NCI-H2196 (cell line): ENCODE results near the gene OAS1.
"Not testable (repeated sequence)": the region's sequence is repeated elsewhere in the genome, so short reads cannot be mapped to it uniquely, and the experiment has no call there.

Experiments
- DNase-seq: peaks from one replicate; lab custom pipeline; 2025; ENCODE audit not compliant: unreplicated experiment; lab: John Stamatoyannopoulos, UW

OAS1 gene

GRCh38 chr12:112936264-112936663 is 29.5 kb downstream of the OAS1 start:
- no peak for DNase-seq

- DNase-seq, result no peak
These were observed 30.2 kb downstream of the OAS1 start for GRCh38 chr12:112936927-112937326.

GRCh38 chr12:112937741-112938719 is 31.3 kb downstream of the OAS1 start, which contains the start of gene OAS3:
OAS3 (plus strand) TSS chr12:112938474; CDS start chr12:112938531, 57 bp downstream.
- peak; percentile 73 for DNase-seq

- DNase-seq, result no peak
These were observed 32.0 kb downstream of the OAS1 start for GRCh38 chr12:112938751-112939150.

GRCh38 chr12:112939761-112940381 is 33.1 kb downstream of the OAS1 start:
- no peak for DNase-seq

- no peak for DNase-seq
These were observed 35.0 kb downstream of the OAS1 start for GRCh38 chr12:112941528-112942335.

- DNase-seq, result no peak
These were observed 35.8 kb downstream of the OAS1 start for GRCh38 chr12:112942572-112942971.

- DNase-seq, result no peak
These were observed 37.4 kb downstream of the OAS1 start for GRCh38 chr12:112944024-112944690.

GRCh38 chr12:112945515-112945914 is 38.8 kb downstream of the OAS1 start:
- no peak for DNase-seq

- no peak for DNase-seq
These were observed 39.7 kb downstream of the OAS1 start for GRCh38 chr12:112946236-112947000.

GRCh38 chr12:112947314-112947713 is 40.6 kb downstream of the OAS1 start:
- no peak for DNase-seq

- DNase-seq, result no peak
These were observed 41.0 kb downstream of the OAS1 start for GRCh38 chr12:112947761-112948160.

- no peak for DNase-seq
These were observed 42.0 kb downstream of the OAS1 start for GRCh38 chr12:112948806-112949205.

- DNase-seq, result no peak
These were observed 43.9 kb downstream of the OAS1 start for GRCh38 chr12:112950701-112951100.

GRCh38 chr12:112957125-112957524 is 50.4 kb downstream of the OAS1 start:
- not testable (repeated sequence) for DNase-seq

- no peak for DNase-seq
These were observed 54.3 kb downstream of the OAS1 start for GRCh38 chr12:112961074-112961473.

GRCh38 chr12:112961536-112961935 is 54.8 kb downstream of the OAS1 start:
- no peak for DNase-seq

GRCh38 chr12:112962561-112962960 is 55.8 kb downstream of the OAS1 start:
- no peak for DNase-seq

GRCh38 chr12:112963227-112963861 is 56.6 kb downstream of the OAS1 start:
- no peak for DNase-seq
